Measurements from ENCODE around the gene RLBP1. TPM values are rescaled to one million over a fixed set of nuclear protein-coding genes. Genes with fewer than 3 reads are reported as not detected.

The RLBP1 gene
- total and polyA plus RNA-seq, 2 experiments from 2014 or later = not detected

DNA sequence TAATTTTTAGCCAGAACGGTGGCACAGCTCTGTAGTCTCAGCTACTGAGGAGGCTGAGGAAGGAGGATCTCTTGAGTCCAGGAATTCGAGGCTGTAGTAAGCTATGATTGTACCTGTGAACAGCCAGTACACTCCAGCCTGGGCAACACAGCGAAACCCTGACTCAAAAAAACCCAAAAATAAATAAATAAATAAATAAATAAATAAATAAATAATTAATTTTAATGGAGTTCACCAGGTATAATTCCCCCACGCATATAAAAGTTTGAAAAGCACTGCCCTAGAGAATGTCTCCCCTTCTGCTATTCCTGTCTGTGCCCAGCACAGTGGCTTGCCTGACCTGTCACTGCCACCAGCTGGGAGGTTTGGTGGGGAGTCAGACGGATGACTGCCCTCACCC, 4.2 kb upstream of the RLBP1 start:
- Histone ChIP-seq H3K4me2 (no peak overlapping the region), H3K4me3 (no peak overlapping the region), H4K20me1 (replicated peaks; ENCODE audit: insufficient read depth) (no peaks in the 10 kb centered on the region), H3K9me2 (ENCODE audit: insufficient read depth) (no peaks in the 10 kb centered on the region), H3F3A (replicated peaks; ENCODE audit: low read depth) (no peaks in the 10 kb centered on the region), H3K27me3 (ENCODE audit: insufficient read depth) (no peaks in the 10 kb centered on the region), H2AFZ (no peak overlapping the region), H3K4me1 (ENCODE audit: insufficient read depth) (no peaks in the 10 kb centered on the region), H3K36me3 (ENCODE audit: insufficient read depth) (no peaks in the 10 kb centered on the region), H3K27ac (ENCODE audit: low read depth) (no peak overlapping the region), H3K79me2 (replicated peaks; ENCODE audit: insufficient read depth) (no peaks in the 10 kb centered on the region)
- H3K27me3 Mint-ChIP-seq (ENCODE audit: insufficient read depth, low read depth, poor library complexity) = no peaks in the 10 kb centered on the region
- H3K4me1 Mint-ChIP-seq = no peaks in the 10 kb centered on the region; the same call in 2 of the 3 replicates
- TF ChIP-seq, protein P1, sequence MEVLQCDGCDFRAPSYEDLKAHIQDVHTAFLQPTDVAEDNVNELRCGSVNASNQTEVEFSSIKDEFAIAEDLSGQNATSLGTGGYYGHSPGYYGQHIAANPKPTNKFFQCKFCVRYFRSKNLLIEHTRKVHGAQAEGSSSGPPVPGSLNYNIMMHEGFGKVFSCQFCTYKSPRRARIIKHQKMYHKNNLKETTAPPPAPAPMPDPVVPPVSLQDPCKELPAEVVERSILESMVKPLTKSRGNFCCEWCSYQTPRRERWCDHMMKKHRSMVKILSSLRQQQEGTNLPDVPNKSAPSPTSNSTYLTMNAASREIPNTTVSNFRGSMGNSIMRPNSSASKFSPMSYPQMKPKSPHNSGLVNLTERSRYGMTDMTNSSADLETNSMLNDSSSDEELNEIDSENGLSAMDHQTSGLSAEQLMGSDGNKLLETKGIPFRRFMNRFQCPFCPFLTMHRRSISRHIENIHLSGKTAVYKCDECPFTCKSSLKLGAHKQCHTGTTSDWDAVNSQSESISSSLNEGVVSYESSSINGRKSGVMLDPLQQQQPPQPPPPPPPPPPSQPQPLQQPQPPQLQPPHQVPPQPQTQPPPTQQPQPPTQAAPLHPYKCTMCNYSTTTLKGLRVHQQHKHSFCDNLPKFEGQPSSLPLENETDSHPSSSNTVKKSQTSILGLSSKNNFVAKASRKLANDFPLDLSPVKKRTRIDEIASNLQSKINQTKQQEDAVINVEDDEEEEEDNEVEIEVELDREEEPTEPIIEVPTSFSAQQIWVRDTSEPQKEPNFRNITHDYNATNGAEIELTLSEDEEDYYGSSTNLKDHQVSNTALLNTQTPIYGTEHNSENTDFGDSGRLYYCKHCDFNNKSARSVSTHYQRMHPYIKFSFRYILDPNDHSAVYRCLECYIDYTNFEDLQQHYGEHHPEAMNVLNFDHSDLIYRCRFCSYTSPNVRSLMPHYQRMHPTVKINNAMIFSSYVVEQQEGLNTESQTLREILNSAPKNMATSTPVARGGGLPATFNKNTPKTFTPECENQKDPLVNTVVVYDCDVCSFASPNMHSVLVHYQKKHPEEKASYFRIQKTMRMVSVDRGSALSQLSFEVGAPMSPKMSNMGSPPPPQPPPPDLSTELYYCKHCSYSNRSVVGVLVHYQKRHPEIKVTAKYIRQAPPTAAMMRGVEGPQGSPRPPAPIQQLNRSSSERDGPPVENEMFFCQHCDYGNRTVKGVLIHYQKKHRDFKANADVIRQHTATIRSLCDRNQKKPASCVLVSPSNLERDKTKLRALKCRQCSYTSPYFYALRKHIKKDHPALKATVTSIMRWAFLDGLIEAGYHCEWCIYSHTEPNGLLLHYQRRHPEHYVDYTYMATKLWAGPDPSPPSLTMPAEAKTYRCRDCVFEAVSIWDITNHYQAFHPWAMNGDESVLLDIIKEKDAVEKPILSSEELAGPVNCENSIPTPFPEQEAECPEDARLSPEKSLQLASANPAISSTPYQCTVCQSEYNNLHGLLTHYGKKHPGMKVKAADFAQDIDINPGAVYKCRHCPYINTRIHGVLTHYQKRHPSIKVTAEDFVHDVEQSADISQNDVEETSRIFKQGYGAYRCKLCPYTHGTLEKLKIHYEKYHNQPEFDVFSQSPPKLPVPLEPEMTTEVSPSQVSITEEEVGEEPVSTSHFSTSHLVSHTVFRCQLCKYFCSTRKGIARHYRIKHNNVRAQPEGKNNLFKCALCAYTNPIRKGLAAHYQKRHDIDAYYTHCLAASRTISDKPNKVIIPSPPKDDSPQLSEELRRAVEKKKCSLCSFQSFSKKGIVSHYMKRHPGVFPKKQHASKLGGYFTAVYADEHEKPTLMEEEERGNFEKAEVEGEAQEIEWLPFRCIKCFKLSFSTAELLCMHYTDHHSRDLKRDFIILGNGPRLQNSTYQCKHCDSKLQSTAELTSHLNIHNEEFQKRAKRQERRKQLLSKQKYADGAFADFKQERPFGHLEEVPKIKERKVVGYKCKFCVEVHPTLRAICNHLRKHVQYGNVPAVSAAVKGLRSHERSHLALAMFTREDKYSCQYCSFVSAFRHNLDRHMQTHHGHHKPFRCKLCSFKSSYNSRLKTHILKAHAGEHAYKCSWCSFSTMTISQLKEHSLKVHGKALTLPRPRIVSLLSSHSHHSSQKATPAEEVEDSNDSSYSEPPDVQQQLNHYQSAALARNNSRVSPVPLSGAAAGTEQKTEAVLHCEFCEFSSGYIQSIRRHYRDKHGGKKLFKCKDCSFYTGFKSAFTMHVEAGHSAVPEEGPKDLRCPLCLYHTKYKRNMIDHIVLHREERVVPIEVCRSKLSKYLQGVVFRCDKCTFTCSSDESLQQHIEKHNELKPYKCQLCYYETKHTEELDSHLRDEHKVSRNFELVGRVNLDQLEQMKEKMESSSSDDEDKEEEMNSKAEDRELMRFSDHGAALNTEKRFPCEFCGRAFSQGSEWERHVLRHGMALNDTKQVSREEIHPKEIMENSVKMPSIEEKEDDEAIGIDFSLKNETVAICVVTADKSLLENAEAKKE (CRISPR knock-in tag; IDR thresholded peaks at IDR 0.05) = no peak
- TF ChIP-seq POLR2AphosphoS5 (IDR thresholded peaks at IDR 0.05; ENCODE audit: low read depth) (no peak), ZNF331 (CRISPR knock-in tag; IDR thresholded peaks at IDR 0.05; ENCODE audit: low read depth) (no peak), REST (IDR thresholded peaks at IDR 0.05; ENCODE audit: unreplicated experiment) (no peak), EZH2 (IDR thresholded peaks at IDR 0.05; ENCODE audit: low read depth, unreplicated experiment) (no peak), ZNF114 (CRISPR knock-in tag; IDR thresholded peaks at IDR 0.05) (no peak), EZH2phosphoT487 (IDR thresholded peaks at IDR 0.05; ENCODE audit: unreplicated experiment) (no peak), JUNB (IDR thresholded peaks at IDR 0.05; ENCODE audit: unreplicated experiment) (no peak), CREB1 (CRISPR knock-in tag; IDR thresholded peaks at IDR 0.05; ENCODE audit: low read depth) (no peak), STAT1 (IDR thresholded peaks at IDR 0.05; ENCODE audit: unreplicated experiment) (no peak), NANOG (IDR thresholded peaks at IDR 0.05; ENCODE audit: borderline replicate concordance) (no peak)
- TF ChIP-seq, protein P2, sequence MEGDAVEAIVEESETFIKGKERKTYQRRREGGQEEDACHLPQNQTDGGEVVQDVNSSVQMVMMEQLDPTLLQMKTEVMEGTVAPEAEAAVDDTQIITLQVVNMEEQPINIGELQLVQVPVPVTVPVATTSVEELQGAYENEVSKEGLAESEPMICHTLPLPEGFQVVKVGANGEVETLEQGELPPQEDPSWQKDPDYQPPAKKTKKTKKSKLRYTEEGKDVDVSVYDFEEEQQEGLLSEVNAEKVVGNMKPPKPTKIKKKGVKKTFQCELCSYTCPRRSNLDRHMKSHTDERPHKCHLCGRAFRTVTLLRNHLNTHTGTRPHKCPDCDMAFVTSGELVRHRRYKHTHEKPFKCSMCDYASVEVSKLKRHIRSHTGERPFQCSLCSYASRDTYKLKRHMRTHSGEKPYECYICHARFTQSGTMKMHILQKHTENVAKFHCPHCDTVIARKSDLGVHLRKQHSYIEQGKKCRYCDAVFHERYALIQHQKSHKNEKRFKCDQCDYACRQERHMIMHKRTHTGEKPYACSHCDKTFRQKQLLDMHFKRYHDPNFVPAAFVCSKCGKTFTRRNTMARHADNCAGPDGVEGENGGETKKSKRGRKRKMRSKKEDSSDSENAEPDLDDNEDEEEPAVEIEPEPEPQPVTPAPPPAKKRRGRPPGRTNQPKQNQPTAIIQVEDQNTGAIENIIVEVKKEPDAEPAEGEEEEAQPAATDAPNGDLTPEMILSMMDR (conservative IDR thresholded peaks at IDR 0.05; ENCODE audit: low read depth in 2 of 2) = no peak
- TF ChIP-seq, protein P3, sequence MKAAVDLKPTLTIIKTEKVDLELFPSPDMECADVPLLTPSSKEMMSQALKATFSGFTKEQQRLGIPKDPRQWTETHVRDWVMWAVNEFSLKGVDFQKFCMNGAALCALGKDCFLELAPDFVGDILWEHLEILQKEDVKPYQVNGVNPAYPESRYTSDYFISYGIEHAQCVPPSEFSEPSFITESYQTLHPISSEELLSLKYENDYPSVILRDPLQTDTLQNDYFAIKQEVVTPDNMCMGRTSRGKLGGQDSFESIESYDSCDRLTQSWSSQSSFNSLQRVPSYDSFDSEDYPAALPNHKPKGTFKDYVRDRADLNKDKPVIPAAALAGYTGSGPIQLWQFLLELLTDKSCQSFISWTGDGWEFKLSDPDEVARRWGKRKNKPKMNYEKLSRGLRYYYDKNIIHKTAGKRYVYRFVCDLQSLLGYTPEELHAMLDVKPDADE (IDR thresholded peaks at IDR 0.05) = no peak
- no peak overlapping the region for H3K27ac Mint-ChIP-seq
- H3K9me3 Mint-ChIP-seq = no peaks in the 10 kb centered on the region
- DNase-seq (ENCODE audit: low spot score) = no peak
- no peak for ATAC-seq
- H3K4me3 Mint-ChIP-seq = no peak overlapping the region
- H3K36me3 Mint-ChIP-seq (ENCODE audit: low read depth) = no peaks in the 10 kb centered on the region
